HepG2 (cell line): Measurements from ENCODE around the gene ZNF442. TPM values are rescaled to one million over a fixed set of nuclear protein-coding genes. Genes with fewer than 3 reads are reported as not detected.

ENCODE experiments used
- HNF4G ChIP-seq, 2 experiments: sonication (generic) in 1 of 2; formaldehyde crosslinking in 1 of 2; IDR thresholded peaks; 2 replicates each; pipeline versions ENCODE4 v1.4.0 to v1.6.1; 2011 to 2020; ENCODE audit warnings: borderline replicate concordance in 2 of 2, low read depth in 2 of 2, mild to moderate bottlenecking in 2 of 2, low read length in 1 of 2, missing genetic modification reagents in 1 of 2, moderate library complexity in 1 of 2
- KDM4B ChIP-seq: sonication (generic); formaldehyde crosslinking; IDR thresholded peaks from 2 replicates; pipeline ENCODE4 v1.4.0; 2020; ENCODE audit warnings: missing genetic modification reagents
- LBX2 ChIP-seq: sonication (generic); formaldehyde crosslinking; IDR thresholded peaks from 2 replicates; pipeline ENCODE4 v1.5.0; 2020; ENCODE audit warnings: missing genetic modification reagents, mild to moderate bottlenecking, borderline replicate concordance
- MAZ ChIP-seq, 2 experiments: sonication (generic) in 1 of 2; formaldehyde crosslinking in 1 of 2; IDR thresholded peaks; 2 replicates each; pipeline versions ENCODE4 v1.5.0 to v1.6.1; 2012 to 2020; ENCODE audit warnings: low read depth in 2 of 2, mild to moderate bottlenecking in 2 of 2, borderline replicate concordance in 1 of 2, improper control_type of control experiment in 1 of 2, low read length in 1 of 2, missing genetic modification reagents in 1 of 2, moderate library complexity in 1 of 2
- MED1 ChIP-seq: sonication (generic); formaldehyde crosslinking; IDR thresholded peaks from 2 replicates; pipeline ENCODE4 v1.4.0; 2020; ENCODE audit warnings: missing genetic modification reagents
- MEF2D ChIP-seq: sonication (generic); formaldehyde crosslinking; IDR thresholded peaks from 2 replicates; pipeline ENCODE4 v1.5.1; 2020; ENCODE audit warnings: mild to moderate bottlenecking, missing genetic modification reagents
- NR2F6 ChIP-seq, 2 experiments: IDR thresholded peaks; 2 replicates each; pipeline ENCODE4 v1.6.1; 2016; ENCODE audit warnings: antibody characterized with exemption in 1 of 2, mild to moderate bottlenecking in 1 of 2
- POLR2G ChIP-seq: fragments of 200-400 bp; formaldehyde crosslinking; IDR thresholded peaks from 2 replicates; pipeline ENCODE4 v1.6.1; 2018; ENCODE audit warnings: mild to moderate bottlenecking, low read depth, low read length, moderate library complexity
- RERE ChIP-seq: IDR thresholded peaks from 2 replicates; pipeline ENCODE4 v1.6.1; 2016; ENCODE audit warnings: low read depth, missing genetic modification reagents, missing compliant biosample characterization
- SNAPC5 ChIP-seq: sonication (generic); formaldehyde crosslinking; IDR thresholded peaks from 2 replicates; pipeline ENCODE4 v1.8.1; 2023; ENCODE audit warnings: mild to moderate bottlenecking, missing genetic modification reagents, borderline replicate concordance
- ZNF142 ChIP-seq: sonication (generic); formaldehyde crosslinking; IDR thresholded peaks from 2 replicates; pipeline ENCODE4 v1.4.0; 2020; ENCODE audit warnings: missing genetic modification reagents
- ZNF770 ChIP-seq: sonication (generic); formaldehyde crosslinking; IDR thresholded peaks from 2 replicates; pipeline ENCODE4 v1.5.0; 2020; ENCODE audit warnings: mild to moderate bottlenecking, missing genetic modification reagents
- ZNF773 ChIP-seq: sonication (generic); formaldehyde crosslinking; IDR thresholded peaks from 2 replicates; pipeline ENCODE4 v1.4.0; 2020; ENCODE audit warnings: missing genetic modification reagents, borderline replicate concordance
- ZNF775 ChIP-seq: sonication (generic); formaldehyde crosslinking; IDR thresholded peaks from 2 replicates; pipeline ENCODE4 v1.4.0; 2020; ENCODE audit warnings: missing genetic modification reagents, mild to moderate bottlenecking, moderate library complexity, borderline replicate concordance
- polyA plus RNA-seq, 8 experiments: library from polyadenylated mRNA; depleted of rRNA in 3 of 8; stranded (reverse) in 7 of 8; unstranded in 1 of 8; fragments of >200 nt; fragmentation: Illumina TruSeq in 4 of 8; extraction: Trizol in 4 of 8; gene quantifications; 2 replicates each; pipeline versions ENCODE4 v1.2.1 to v1.2.3, GENCODE V29; 2011 to 2016; ENCODE audit warnings: low read depth in 4 of 8, missing spikeins in 1 of 8, mixed read lengths in 1 of 8; ENCODE audit not compliant: insufficient read depth in 1 of 8
- total RNA-seq, 5 experiments: library from RNA; depleted of rRNA; stranded (reverse); fragments of >200 nt; fragmentation: Illumina TruSeq; extraction: Trizol; gene quantifications; 2 replicates each; pipeline ENCODE4 v1.2.3, GENCODE V29; 2016; ENCODE audit warnings: low read depth in 1 of 5

The ZNF442 gene
- total and polyA plus RNA-seq, 2 of the 13 experiments (the other 11 are each of a cell fraction or from before 2014, with no cell fraction given): 1.0 to 6.0 TPM

GRCh38 chr19:12325690-12326089, 39.8 kb downstream of the ZNF442 start (continued):
- TF ChIP-seq RERE (CRISPR knock-in tag): 0 out of 2 replicates have a peak, but pooled peaks have one; percentile 62
- no peak for TF ChIP-seq POLR2G
- TF ChIP-seq NR2F6 (IDR thresholded peaks at IDR 0.05): 0 out of 2 replicates have a peak, but pooled peaks have one; percentile 40
- TF ChIP-seq NR2F6 (CRISPR knock-in tag; IDR thresholded peaks at IDR 0.05): peak; percentile 61
- TF ChIP-seq MEF2D (CRISPR knock-in tag): no peak
- TF ChIP-seq HNF4G (IDR thresholded peaks at IDR 0.05; ENCODE audit: borderline replicate concordance, low read depth, low read length): no peak
- no peak for TF ChIP-seq HNF4G (CRISPR knock-in tag; IDR thresholded peaks at IDR 0.05; ENCODE audit: borderline replicate concordance, low read depth)
- no peak for TF ChIP-seq ZNF773 (CRISPR knock-in tag)
- no peak for TF ChIP-seq LBX2
- no peak for TF ChIP-seq ZNF770 (CRISPR knock-in tag)
- TF ChIP-seq ZNF142 (CRISPR knock-in tag): no peak
- no peak for TF ChIP-seq SNAPC5 (CRISPR knock-in tag)
- TF ChIP-seq KDM4B (CRISPR knock-in tag): no peak
- no peak for TF ChIP-seq ZNF775
- no peak for TF ChIP-seq MAZ (IDR thresholded peaks at IDR 0.05; ENCODE audit: borderline replicate concordance, low read depth, low read length)
- TF ChIP-seq MAZ (CRISPR knock-in tag; IDR thresholded peaks at IDR 0.05; ENCODE audit: low read depth): no peak
- 0 out of 2 replicates have a peak, but pooled peaks have one; percentile 13 for TF ChIP-seq MED1 (CRISPR knock-in tag)
